Measurements from ENCODE around the gene COL4A1. TPM values are rescaled to one million over a fixed set of nuclear protein-coding genes. Genes with fewer than 3 reads are reported as not detected.

Gene COL4A1
- total RNA-seq, 1 donor from 2014 or later: 4,434 TPM

- no peak for DNase-seq (ENCODE audit: low spot score)
Measured at GRCh38 chr13:110170020-110170790, 136.8 kb downstream of the COL4A1 start.

- DNase-seq (ENCODE audit: low spot score): peak; percentile 54
Measured at GRCh38 chr13:110168999-110169933, 137.7 kb downstream of the COL4A1 start.

- DNase-seq (ENCODE audit: low spot score): no peak
Measured at GRCh38 chr13:110166598-110166997, 140.4 kb downstream of the COL4A1 start.

GRCh38 chr13:110164706-110165105, 142.3 kb downstream of the COL4A1 start:
- no peak for DNase-seq (ENCODE audit: low spot score)

GRCh38 chr13:110162866-110163658, 143.9 kb downstream of the COL4A1 start:
- no peak for DNase-seq (ENCODE audit: low spot score)

- DNase-seq (ENCODE audit: low spot score): no peak
Measured at GRCh38 chr13:110162053-110162452, 144.9 kb downstream of the COL4A1 start.

- DNase-seq (ENCODE audit: low spot score): peak; percentile 66
Measured at GRCh38 chr13:110161112-110161882, 145.7 kb downstream of the COL4A1 start.

GRCh38 chr13:110158226-110158625, 148.7 kb downstream of the COL4A1 start:
- no peak for DNase-seq (ENCODE audit: low spot score)

GRCh38 chr13:110157718-110158117, 149.2 kb downstream of the COL4A1 start:
- peak; percentile 11 for DNase-seq (ENCODE audit: low spot score)

GRCh38 chr13:110156301-110157049, 150.5 kb downstream of the COL4A1 start:
- DNase-seq (ENCODE audit: low spot score): no peak

- DNase-seq (ENCODE audit: low spot score): no peak
Measured at GRCh38 chr13:110155072-110155471, 151.9 kb downstream of the COL4A1 start.

GRCh38 chr13:110154410-110154933, 152.5 kb downstream of the COL4A1 start:
- DNase-seq (ENCODE audit: low spot score): no peak

GRCh38 chr13:110152351-110152750, 154.6 kb downstream of the COL4A1 start:
- DNase-seq (ENCODE audit: low spot score): no peak

GRCh38 chr13:110151462-110151861, 155.5 kb downstream of the COL4A1 start:
- no peak for DNase-seq (ENCODE audit: low spot score)

- no peak for DNase-seq (ENCODE audit: low spot score)
Measured at GRCh38 chr13:110150384-110151101, 156.4 kb downstream of the COL4A1 start.

GRCh38 chr13:110149036-110149435, 157.9 kb downstream of the COL4A1 start:
- DNase-seq (ENCODE audit: low spot score): no peak

- no peak for DNase-seq (ENCODE audit: low spot score)
Measured at GRCh38 chr13:110140099-110140498, 166.9 kb downstream of the COL4A1 start.

- no peak for DNase-seq (ENCODE audit: low spot score)
Measured at GRCh38 chr13:110138700-110139036, 168.3 kb downstream of the COL4A1 start.

GRCh38 chr13:110138010-110138699, 168.8 kb downstream of the COL4A1 start:
- DNase-seq (ENCODE audit: low spot score): peak; percentile 38

All from umbilical cord (tissue), 2 donors.